Measurements from ENCODE around the gene RNASE7.
"Not testable (repeated sequence)": the region's sequence is repeated elsewhere in the genome, so short reads cannot be mapped to it uniquely, and the experiment has no call there.

Gene RNASE7, protein sequence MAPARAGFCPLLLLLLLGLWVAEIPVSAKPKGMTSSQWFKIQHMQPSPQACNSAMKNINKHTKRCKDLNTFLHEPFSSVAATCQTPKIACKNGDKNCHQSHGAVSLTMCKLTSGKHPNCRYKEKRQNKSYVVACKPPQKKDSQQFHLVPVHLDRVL

DNA sequence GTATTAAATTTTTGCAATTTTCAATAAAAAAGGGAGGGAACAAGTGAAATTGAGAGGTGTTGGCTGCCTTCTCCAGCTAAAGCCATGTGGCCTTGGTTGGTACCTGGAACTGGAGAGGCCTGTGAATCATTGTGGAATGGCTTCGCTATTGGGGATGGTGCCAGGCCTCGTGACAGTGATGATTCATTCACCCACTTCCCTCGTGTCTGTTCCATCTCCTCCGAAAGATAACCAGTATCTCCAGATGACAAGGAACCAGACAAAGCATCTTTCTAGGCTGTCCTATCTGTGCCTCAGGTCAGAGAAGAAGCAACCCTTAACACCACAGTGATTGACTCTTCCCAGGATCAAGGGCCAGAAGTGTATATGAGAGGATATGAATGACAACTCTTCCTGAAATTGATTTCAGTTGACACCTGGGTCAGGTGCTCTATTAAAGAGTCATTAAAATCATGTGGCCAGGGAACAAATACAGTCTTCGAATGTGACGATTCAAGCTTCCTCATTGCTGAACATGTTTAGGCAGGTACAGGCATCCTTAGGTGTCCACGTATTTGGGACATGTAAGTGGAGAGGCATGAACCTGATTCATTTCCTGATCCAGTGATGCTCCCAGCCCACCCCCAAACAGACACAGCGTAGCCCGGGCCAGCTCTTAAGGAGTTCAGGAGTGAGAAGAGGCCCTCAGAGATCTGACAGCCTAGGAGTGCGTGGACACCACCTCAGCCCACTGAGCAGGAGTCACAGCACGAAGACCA is at the start of gene RNASE7:
TSS of gene RNASE7 (plus strand) at position 687 of the 758 bp plus-strand sequence. CDS start 631 bp downstream, outside the sequence.
- DNase-seq, result no peak

DNA sequence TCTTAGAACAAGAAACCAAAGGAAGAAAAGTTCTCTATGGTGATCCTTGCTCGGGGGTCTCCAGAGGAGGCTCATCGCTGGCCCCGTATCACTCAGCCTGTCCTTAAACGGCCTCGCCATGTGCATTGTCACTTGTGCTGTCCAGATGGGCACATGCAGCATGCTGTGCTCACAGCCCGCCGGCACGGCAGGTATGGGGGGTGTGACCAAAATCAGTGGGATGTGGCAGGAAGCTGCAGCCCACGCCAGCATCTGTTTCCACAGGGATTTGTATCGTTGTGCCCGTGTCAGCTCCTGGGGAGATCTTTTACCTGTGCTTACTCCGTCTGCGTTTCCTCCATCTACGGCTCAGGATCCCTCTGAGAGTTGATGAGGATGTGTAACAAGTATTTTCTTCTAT is 45.6 kb upstream of the RNASE7 start:
- no peak for DNase-seq

DNA sequence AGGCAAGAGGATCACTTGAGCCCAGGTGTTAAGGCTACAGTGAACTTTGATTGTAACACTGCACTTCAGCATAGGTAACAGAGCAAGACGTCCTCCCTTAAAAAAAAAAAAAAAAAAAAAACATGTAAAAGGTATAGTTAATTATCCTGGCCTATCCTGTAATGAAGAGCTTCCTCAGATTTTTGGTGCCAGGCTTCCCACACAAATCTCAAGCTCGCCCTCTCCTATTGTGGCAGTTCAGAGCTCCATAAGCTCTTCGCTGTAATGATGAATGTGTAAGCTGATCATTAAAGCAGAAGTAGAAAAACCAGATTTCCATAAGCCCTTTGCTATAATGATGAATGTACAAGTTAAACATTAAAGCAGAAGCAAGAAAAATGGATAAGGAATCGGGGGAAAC is 45.0 kb upstream of the RNASE7 start:
- DNase-seq, result no peak

DNA sequence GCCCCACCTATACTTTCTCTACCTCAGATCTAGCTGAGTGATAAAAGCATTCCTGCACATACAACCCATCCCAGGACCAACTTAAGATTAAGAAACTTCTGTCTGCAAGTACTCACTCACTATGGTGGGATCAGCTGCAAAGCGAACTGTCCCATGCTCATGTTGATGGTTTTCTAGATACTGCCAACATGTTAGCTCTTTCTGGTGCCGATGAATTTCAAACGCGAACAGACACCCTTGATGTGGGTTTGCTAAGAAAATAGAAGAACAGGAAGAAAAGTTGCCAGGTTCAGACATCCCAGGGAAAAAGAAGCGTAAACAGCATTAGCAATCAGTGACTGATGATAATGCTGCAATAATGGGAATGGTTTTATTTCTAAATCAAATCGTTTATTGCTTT is 44.6 kb upstream of the RNASE7 start:
- no peak for DNase-seq

DNA sequence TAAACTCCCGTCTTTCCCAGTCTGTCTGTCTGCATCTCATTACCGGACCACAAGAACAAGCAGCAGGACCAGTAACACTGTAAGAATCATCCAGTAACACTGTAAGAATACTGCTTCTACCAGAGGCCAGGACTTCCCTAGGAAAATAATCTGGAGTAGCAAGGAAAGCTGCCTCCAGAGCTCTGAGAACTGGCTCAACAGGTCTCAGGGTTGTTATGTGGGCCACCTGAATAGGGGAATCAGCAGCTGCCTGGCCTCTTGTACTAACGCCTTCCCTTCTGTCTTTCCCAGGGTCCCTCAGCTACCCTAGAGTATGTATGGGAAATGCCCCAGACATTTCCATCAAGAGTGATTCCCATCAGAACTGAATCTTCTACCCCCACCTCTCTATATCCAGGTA is 44.0 kb upstream of the RNASE7 start:
- DNase-seq, result no peak

DNA sequence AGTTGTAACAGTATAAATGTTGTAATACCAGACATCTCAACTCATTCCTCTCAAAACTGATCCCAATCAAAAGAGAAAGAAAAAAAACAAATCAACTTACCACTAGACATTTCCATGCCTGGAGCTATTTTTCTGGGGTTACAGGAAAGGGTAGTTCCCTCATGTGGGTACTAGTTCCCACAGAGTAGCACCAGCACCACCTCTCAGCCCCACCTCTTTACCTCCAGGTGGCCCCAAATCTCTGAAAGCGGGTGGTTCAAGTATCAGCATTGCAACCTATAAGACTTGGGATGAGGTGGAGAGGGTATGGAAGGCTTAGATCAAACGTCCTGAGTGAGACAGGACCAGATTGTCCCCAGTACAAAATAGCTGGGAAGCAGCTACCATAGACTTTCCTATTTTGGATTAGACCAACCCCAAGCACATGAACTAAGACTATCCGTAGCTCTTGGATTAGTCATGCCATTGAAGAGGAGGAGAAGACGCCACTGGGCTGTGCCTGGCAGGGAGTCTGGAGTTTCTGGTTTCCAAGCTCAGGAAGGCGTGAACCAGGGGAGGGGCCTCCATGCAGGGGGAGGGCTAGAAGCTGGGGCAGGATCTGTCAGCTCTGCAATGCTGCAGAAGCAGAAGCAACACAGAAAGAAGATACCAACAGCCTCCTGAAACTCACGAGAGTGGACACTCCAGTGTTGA is 43.3 kb upstream of the RNASE7 start, which contains the start of gene SLC39A2:
TSS of gene SLC39A2 (plus strand) at position 620 of the 693 bp plus-strand sequence. CDS start 154 bp downstream, outside the sequence.
- no peak for DNase-seq

DNA sequence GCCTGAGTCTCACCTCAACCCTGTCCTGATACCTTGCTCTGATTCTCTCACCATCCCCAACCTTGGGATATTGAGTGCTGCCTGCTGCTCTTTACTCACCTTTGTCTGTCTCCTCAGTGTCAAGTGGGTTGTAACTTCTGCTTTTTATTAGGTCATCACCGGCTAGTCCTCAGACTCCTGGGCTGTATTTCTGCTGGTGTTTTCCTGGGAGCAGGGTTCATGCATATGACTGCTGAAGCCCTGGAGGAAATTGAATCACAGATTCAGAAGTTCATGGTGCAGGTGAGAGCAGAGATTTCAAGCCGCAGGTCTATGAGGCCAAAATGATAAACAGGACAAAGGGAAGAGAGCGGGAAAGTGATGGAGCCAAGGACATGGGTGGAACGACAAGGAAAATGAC is 42.6 kb upstream of the RNASE7 start:
- no peak for DNase-seq

DNA sequence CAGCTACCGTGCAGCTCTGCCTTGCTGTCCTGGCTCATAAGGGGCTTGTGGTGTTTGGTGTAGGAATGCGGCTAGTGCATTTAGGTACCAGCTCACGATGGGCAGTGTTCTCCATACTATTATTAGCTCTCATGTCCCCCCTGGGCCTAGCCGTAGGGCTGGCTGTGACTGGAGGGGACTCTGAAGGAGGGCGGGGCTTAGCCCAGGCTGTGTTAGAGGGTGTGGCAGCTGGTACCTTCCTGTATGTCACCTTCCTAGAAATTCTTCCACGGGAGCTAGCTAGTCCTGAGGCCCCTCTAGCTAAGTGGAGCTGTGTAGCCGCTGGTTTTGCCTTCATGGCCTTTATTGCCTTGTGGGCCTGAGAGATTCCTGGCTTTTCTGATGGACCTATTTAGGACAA is 40.9 kb upstream of the RNASE7 start:
- no peak for DNase-seq

DNA sequence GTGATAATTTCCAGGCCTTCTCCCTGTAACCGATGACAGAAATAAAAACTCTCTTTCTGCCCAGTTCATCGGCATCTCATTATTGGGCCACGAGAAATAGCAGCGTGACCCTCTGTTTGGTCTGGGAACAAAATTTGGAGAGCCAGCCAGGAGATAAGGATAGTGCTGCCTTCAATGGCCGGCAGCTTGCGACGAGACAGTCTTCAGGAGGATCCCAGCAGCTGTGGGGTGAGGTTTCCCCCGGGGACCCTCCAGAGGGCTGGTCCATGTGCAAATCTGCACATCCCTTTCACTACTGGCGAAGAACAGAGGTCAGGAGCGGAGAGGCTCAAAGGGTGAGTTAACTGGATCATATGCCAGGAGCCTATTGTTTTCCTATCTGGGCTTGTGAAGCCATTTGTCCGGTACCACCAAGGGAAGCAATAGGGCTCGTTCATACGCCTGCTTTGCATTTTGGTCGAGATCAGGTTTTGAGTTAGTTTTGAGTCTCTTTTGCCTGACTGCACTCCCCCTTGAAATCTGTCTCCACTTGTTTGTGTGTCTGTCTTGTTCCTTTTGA is 38.3 kb upstream of the RNASE7 start:
- no peak for DNase-seq

DNA sequence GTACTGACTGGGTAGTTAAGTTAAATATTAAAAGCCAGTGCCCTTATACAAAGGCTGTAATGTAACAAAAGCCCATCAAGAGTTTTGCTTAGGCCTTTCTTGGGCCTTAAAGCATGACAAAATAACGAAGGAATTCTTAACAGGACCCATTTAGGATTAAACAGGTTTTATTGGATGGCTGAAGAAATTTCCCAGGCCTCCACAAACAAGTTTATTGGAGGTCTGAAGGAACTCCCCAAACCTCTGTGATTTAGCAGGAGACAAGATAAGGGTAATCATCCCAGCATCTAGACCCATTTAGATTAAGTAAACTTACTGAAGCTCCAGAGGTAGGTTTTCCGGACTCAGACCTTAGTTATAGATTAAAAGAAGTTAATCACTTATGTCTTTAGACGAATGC is 32.4 kb upstream of the RNASE7 start:
- DNase-seq, result not testable (repeated sequence)

DNA sequence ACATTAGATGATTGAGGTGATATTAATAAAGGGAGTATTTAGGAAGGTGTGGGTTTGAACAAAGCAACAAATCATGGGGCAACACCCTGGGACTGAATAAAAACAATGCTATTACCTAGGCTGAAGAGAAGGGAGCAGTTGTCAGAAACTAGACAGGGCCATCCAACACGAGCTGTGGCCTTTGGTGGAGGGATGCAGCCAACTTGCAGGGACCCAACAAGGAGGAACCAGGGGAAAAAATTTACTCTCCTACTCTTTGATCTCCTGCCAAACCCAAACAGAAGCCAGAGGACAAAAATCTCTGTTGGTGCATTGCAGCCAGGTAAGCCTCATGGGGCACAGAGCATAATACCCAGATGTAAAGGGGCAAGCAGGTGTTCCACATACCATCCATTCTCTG is 31.0 kb upstream of the RNASE7 start:
- DNase-seq, result no peak

DNA sequence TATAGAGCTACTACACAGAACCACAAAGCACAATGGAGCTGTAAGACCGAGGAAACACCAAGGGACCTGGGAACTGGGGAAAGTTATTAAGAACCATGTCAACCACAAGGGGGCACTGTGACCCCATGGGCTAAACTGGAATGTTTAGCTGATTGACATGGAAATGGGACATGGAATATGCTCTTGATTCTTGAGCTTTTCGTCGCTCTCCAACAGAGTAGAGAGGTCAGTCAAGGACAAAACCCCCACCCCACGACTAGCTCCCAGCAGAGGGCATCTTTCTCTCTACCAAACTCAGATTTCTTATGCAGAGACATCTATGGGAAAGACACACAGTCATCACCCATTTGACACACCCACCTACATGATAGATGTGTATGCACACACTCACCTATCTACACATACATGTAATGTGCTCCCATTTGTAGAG is 27.4 kb upstream of the RNASE7 start:
- DNase-seq, result peak; percentile 77

DNA sequence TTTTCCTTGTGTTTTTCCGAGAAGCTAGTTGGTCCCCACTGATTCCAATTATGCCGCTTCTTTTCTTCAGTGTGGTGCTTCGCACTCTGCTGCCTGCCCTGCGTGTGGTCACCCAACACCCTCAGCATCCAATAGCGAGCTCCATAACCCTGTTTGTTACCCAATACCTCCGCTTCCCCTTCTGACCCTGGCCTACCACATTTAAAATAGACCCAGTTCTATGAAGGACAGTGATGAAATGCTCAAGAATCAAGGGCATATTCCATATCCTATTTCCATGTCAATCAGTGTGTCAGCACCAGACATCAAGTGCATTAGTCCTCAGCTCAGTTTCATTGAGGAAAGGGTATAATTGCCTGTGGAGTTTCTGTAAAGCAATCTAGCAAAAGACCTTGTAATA is 26.9 kb upstream of the RNASE7 start:
- no peak for DNase-seq

DNA sequence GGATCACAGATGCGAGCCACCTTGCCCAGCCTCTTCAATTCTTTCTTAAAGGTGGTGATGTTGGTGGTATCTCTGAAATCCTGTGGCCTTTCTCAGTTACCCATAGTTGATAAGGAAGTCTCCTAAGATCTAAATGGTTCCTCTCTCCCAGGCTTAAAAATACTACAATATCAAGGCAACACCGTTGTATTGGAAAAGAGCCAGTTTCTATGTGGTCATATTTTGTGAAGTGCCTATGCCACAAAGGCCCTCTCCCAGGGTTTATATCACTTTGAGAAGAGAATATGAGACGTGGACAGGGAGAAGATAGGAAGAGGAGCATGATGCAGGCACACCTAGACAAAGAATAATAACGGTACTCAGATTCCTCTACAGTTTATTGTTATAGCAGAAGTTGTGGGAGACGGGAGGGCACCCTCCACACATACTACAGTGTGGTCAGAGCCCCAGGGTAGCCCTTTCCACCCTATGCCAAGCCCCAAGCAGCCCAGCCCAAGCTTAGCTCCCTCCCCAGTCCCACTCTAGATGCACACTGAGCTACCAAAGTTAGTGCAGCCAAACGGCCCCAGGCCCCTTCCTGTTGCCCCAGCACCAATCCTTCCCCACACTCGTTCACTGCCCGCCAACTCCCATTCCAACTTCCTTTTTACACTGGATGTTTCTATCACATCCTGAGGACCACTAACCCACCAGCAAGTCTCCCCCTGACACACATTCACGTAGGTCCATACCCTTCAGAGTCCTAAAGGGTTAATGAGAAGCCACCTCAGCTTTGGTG is 25.6 kb upstream of the RNASE7 start:
- DNase-seq, result no peak

DNA sequence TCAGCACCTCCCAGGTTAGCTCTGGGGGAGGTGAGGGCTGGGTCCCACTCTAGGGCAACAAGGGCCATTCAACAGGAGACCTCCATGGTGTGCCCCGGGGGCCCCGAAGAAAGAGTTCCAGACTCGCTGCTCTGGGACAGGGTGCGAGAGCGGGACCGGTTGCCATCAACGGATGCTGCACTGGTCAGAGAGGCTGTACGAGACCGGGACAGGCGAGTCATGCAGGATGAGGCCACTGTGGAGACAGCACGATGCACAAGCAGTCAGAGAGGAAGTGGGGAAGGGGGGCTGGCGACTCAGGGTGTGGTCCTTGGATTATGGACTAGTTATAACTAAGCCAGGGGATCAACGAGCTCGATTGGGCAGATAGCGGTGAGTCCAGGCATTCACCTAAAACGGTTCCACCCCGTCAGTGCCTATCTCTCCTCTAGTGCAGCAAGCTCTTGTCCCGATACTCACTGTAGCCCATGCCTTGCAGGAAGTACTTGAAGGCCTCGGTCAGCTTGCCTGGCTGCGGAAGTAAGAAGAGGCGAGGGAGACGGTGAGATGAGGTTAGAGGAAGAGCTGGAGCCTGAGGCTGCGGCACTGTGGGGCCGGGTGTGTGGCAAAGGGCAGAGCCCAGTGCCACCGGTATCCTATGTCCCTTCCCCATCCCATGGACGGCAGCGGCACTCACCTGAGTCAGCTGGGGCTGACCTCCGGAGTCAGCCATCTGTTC is 24.5 kb upstream of the RNASE7 start:
- no peak for DNase-seq

DNA sequence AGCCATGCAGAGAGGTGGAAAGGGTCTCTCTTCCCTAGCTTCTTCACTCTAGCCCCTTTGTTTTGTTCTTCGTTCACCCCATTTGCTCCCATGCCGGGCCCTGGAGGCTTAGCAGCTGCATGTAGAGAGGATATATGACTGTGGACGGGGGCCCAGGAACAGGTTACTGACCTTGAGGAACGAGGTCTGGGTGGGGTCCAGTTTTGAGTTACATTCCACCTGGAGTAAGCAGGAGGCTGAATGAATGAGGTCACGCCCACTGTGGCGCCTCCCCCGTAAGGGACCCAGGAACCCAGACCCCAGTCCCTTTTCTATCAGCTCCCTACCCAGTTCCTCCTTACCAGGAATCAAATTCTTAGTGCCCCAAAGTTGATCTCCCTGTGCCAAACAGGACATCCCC is 23.9 kb upstream of the RNASE7 start:
- DNase-seq, result no peak

DNA sequence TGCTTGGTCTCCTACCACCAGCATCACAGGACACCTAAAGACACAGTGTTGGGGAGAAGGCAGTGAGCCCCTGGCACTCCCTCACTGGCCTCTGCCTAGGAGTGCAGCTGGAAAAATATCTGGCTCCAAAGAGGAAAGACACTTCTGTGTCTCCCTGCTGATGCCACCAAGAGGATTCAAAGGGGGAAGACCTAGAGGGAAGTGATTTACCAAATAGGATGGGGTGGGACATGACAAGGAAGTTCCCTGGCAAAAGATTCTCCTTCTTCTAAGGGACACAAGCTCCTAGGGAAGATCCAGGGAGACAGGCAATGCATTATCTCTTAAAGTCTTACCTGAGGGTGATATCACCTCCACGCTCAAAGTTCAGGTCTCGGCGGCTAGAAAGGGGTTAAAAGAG is 23.4 kb upstream of the RNASE7 start:
- DNase-seq, result no peak

DNA sequence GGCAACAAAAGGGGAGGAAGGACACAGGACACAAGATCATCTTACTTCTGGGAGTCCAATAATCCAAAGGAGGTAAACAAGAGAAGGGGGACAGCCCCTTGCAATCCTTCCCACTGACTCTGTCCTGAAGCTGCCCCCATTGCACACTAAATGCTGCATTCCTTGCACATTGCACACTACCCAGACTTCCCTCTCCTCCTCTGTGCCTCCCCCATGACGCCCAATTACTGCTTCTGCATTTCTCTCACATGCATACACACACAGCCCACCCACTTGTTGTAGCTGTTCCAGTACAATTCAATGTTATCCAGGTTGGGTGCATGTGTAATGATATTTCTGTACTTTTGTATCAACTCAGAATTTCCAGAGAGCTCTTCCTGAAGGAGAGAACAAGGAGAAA is 22.8 kb upstream of the RNASE7 start:
- no peak for DNase-seq

DNA sequence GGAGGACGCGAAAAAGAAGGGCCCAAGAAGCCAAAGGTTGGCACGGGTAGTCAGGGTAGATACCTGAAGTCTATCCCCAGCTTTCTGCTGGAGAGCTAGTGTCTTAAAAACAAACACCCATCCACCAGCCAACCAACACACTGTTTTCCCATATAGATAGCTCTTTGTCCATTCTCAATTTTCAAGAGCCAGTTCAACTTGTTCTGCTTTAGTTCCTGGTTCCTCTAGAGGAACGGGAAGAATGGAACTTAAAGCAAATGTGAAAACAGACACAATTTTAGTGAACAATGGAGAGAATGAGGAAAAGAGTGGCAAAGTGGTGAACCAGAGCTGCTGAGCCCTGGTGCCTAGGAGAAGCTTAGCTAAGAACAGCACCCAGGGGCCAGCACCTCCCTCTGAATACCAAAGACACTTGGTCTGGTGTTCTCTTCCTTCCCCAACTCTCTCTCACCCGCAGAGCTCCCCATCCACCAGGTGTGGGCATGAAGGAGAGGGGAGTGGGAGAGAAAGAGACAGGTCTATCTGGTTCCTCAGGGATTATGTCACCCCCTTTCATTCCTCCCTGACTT is 21.1 kb upstream of the RNASE7 start:
- no peak for DNase-seq

DNA sequence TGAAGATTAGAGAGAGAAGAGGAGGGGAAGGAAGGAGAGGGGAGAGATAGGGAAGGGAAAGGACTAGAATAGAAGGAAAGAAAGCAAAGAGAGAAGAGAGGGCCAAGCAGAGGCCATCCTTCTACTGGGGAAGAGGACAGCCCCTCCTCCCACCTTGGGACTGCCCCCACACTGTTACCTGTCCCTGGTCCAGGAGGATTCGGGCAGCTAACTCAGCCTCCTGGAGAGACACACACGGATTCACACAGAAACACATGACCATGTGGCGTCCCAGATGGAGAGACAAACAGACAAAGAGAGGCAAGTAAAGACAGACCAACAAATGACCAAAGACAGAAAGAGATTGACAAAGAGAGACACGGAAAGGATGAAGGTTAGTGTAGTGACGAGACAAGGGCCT is 19.5 kb upstream of the RNASE7 start:
- DNase-seq, result no peak

DNA sequence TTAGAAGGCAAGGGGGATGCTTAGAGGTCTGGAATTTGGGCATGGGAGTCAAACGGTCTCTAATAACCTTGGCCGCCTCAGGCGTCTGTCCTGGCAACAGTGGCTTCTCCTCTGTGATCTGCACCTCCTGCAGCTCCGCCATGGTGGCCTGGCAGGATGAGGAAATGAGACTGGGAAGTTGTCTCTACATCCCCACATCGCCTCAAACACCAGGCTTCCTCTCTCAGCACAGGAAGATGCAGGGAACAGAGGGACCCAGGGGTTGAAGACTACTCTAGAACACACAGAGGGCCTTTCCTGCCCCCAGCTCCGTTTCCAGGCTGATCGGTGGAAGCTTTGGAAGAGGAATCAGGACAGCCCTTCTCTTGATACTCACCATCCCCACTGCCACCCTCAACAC is 19.0 kb upstream of the RNASE7 start:
- no peak for DNase-seq
